ENCODE results near the gene KPNB1. TPM values are rescaled to one million over a fixed set of nuclear protein-coding genes. Genes with fewer than 3 reads are reported as not detected.

Gene KPNB1
- total RNA-seq, 1 donor from 2014 or later: 166 TPM

DNA sequence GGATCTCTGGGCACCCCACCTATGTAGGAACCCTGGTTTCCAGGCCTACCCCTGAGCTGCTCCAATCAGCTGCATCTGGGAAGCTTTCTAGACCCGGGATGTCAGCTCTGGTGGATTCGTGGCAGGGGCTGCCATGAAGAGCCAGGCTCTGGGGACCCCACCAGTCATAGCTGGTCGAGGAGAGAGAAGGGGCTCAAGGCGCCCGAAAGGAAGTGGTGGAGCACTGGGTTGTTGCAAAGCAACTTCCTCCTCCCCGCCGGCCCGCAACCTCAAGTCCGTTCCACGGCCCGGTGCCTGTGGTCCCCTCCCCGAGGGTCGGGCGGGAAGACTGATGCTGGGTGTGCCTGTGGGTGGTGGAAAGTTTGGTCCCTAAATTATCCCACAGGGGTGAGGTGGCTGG is 54.4 kb downstream of the KPNB1 start:
- DNase-seq (ENCODE audit: missing footprints) (peak; percentile 81), ATAC-seq (no peak)
- intact Hi-C loops (cut with DNase I): no loop called here

DNA sequence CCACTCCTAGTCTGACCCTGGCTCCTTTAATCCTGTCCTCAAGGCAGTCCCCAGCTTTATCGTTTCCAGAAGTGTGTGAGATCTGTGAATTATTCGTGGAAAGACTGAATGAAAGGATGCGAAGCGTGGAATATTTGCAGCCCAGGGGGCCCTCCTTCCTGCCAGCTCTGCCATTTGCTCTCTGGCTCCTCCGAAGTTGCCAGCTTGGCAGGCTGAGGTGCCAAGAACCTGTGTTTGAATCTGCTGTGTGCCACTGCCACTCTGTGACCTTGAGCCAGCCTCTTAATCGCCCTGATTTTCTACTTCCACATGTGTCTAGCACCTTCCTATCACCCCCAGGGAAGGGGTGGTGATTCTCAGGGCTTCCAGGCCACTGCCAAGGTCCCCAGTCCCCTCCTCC is 55.0 kb downstream of the KPNB1 start:
- ATAC-seq (no peak), DNase-seq (ENCODE audit: missing footprints) (no peak)
- intact Hi-C loops (cut with DNase I): no loop called here

DNA sequence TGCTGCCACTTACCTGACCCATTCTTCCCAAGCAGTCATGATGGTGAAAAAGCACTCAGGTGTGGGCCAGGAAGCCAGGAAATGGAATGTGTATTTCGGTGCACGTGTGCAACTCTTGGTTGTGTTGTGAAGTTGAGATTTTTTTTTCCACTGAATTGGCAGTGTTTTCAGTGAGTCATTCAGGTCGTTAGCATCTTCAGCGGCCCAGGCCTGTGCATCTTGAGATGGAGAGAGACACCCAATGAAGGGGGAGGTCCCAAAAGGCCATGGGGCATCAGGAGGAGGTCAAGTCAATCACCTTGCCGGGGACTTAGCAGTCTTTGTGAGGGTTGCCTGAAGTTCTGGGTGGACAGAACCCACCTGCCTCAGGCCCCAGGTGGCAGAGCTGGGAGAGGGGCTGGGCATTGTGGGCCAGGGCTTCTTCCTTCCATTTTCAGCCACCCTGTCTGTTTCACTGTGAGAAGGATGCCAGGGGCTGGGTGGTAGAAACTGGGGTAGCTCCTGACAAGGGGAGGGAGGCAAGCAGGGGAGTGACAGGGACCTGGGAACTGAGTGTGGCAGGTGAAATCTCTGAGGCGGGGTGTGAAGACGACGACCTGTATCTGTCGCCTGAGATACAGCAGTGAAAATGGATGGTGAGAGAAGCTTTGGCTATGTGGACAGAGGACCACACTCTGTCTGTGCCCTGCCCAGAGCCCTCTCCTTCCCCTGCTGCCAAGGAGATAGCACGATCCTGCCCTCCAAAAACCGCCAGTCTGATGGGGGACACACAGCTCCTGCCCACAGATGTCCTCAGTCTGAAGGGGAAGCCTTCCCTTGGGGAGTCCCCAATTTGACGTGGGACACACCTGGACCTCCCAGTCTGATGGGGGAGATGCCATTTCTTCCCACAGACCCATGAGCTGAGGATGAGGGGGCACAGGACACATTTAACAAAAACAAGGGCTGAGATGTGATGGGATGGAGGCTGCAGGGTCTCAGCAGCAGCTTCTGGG is 56.1 kb downstream of the KPNB1 start:
- no peak for ATAC-seq
- DNase-seq (ENCODE audit: missing footprints): peak; percentile 15
- intact Hi-C loops (cut with DNase I): no loop called here

DNA sequence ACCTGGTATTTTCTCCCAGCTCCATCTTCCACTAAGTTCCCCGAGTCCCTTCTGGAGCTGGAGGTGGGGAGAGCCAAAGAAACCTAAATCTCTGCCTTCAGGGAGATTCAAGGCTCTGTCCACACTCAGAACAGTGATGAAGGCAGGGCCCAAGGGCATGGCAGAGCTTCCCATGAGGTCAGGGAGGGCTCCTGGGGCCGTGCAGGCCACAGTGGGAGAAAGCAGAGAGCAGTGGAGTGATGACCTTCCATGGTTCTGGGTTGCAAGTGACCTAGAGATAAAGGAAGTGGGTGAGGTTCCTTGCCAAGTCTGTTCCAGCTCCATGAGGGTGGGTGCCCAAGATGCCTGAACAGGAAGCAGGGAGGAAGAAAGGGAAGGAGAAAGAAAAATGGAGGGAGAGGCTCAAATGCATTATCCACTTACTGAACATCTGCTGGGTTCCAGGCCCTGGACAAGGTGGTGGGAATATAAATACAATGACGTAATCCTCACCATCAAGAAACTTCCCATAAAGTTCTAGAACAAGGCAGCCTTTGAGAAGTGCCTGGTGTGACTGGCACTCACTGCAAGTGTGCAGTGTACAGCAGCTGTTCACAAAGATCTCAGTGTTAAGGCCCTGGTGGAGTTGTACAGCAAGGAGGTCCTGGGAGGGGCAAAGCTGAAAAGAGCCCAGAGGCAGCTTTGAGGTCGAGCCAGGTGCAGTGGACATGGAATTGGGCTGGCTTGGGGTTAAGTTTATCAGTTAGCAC is 57.5 kb downstream of the KPNB1 start:
- intact Hi-C loops (cut with DNase I): no loop called here
- ATAC-seq (no peak), DNase-seq (ENCODE audit: missing footprints) (peak; percentile 40)

DNA sequence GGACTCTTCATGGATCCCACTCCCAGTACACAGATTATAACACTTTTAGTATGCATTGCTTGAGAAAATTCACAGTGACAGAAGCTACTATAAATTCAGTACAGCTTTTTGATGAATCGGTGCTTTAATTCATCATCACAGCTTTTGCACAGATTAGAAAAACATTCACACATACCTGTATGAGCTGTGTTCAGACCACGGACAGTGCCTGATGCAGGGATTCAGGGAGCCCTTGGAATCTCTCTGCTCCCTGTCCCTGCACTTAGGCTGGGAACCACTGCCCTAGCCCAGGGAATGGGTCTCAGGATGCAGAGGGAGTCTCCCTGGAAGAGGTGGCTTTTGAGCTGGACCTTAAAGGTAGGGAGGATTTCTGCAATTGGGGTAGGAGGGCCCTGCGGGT is 58.2 kb downstream of the KPNB1 start:
- intact Hi-C loops (cut with DNase I): no loop called here
- ATAC-seq (no peak), DNase-seq (ENCODE audit: missing footprints) (no peak)

DNA sequence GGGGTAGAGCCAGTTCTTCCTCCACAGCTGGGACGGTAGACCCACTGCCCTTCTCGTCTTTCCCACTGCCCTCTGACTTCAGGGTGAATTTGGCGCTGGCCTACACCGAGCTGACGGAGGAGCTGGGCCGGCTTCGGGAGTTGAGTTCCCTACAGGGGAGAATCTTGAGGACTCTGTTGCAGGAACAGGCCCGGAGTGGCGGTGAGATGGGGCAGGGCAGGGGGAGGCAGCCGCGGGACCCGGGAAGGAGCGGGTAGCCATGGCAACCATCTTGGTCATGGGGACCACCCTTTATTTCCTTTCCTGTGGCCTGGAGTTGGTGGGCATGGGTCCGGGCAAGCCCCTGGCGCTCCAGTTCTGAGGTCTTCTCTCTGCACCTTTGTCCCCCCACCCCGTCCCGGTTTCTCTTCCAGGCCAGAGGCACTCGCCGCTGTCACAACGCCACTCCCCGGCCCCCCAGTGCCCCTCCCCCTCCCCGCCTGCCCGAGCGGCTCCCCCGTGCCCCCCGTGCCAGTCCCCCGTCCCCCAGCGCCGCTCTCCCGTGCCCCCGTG is 58.7 kb downstream of the KPNB1 start:
- ATAC-seq (no peak), DNase-seq (ENCODE audit: missing footprints) (peak; percentile 28)
- intact Hi-C loops (cut with DNase I): no loop called here

DNA sequence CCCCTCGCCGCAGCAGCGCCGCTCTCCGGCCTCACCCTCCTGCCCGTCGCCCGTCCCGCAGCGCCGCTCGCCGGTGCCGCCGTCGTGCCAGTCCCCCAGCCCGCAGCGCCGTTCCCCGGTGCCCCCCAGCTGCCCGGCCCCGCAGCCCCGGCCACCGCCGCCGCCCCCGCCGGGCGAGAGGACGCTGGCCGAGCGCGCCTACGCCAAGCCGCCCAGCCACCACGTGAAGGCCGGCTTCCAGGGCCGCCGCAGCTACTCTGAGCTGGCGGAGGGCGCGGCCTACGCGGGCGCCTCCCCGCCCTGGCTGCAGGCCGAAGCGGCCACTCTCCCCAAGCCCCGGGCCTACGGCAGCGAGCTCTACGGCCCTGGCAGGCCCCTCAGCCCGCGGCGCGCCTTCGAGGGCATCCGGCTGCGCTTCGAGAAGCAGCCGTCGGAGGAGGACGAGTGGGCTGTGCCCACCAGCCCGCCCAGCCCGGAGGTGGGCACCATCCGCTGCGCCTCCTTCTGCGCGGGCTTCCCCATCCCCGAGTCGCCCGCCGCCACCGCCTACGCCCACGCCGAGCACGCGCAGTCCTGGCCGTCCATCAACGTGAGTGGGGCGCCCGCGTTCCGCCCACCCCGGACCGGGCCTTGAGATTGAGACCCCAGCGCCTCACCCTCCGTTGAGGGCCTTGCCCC is 59.3 kb downstream of the KPNB1 start:
- intact Hi-C loops (cut with DNase I): no loop called here
- ATAC-seq (peak; percentile 78), DNase-seq (ENCODE audit: missing footprints) (peak; percentile 70)

DNA sequence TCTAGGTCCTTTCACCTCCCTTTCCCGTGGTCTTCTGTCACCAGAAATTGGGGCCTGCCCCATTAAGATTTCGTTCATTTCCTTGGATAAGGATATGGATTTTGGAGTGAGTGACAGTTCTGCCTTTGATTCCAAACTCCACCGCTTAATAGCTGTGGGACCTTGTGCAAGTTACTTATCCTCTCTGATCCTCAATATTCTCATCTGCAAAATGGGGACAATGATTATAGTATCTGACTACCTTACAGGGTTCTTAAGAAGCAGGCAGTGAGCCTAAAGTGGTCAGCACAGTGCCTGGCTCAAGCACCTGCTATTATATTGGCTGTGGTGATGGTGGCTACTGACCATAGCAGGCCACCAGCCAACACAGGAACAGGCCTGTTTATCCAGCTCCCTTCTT is 59.9 kb downstream of the KPNB1 start:
- DNase-seq (ENCODE audit: missing footprints) (no peak), ATAC-seq (no peak)
- intact Hi-C loops (cut with DNase I): no loop called here

DNA sequence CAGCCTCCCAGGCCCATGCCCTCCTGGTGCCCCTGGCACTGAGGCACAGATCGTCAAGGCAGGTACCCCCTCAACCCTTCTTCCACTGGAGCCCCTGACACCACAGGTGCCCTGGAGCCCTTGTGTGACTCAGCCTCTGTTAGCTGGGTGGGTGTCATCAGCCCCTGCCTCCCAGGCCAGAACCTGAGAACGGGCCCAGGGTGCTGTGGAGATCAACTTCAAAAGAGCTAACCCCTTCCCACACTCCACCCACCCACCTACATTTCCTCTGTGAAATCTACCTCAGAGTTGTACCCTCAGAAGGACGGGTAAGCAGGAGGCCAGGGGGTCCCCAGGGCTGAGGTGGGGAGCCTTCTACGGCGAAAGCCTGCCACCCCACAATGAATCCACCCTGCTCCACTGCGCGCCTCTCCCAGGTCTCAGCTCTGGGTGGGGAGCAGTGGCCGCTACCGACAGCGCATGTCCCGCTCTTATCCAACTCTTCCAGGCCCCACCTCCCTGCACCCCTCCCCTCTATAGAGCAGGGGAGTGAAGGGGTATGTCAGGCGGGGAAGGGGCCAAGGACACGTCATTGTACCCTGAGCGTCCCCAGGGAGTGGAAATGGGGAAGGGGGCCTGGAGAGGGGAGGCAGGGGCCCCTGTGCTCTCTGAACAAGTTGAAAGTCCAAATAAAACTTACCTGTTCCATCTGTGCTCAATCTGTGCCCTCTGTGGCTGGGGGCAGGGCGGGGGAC is 61.8 kb downstream of the KPNB1 start:
- ATAC-seq: no peak
- intact Hi-C loops (cut with DNase I): no loop called here
- no peak for DNase-seq (ENCODE audit: missing footprints)

DNA sequence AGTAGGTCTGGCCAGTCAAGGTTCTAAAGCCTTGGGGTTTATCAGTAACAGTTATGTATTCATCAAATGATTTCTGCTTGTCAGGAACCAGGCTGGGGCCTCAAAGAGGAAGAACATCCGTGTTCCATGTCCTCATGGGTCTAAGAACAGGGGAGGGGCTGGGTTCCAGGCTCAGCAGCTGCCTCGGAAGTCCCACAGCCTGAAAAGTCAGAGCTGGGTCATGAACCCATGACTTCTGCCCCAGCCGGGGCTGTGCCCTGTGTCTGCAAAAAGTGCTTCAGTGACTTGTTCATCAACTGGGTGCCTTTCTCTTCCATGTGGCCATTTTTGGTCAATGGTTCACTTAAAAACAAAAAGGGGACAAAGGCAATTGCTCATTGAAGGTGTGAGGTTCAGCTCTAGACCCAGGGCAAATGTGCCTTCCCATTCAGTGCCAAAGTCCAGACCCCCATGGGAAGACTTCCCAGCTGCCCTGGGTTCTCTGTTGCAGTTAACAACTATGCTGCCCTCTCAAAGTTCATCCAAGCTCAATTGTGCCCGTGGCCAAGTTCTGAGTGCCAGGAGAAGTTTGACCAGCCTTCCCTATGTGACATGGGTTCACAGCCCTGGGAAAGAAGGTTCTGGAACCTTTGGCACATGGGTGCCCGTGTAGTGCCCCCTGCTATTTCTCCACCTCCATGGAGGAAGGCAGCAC is 62.8 kb downstream of the KPNB1 start:
- intact Hi-C loops (cut with DNase I): no loop called here
- ATAC-seq: no peak
- DNase-seq (ENCODE audit: missing footprints): no peak

DNA sequence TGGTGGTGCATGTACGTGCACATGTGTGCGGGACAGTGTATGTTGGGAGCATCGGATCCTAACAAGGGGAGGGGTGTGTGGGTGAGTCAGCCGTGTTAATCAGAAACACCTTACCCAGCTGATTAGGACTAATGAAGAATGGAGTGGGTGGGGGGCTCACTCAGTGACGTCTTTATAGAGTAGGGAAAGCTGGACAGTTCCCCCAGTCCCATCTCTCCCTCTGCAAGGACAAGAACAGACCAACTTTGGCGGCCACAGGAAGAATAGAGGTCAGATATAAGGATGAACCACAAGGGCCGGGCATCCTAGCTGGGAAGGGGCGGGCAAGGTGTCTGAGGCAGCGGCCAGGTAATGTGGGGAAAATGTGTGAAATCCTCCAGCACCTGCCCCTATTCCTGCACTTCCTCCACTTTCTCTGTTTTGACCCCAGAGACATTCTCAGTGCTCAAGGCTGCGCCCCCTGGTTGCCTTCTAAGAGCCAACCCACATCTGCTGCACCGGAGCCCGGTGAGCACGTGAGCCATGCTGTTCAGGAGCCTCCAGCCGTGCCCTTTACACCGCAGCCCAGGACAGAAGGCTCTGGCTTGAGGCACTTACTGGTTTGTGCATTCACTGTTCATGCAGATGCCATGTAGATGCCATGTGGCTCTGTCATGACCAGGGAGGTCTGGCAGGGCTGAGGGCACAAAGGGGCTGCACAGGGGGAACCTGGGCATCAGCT is 64.4 kb downstream of the KPNB1 start:
- ATAC-seq (no peak), DNase-seq (ENCODE audit: missing footprints) (no peak)
- intact Hi-C loops (cut with DNase I): no loop called here

DNA sequence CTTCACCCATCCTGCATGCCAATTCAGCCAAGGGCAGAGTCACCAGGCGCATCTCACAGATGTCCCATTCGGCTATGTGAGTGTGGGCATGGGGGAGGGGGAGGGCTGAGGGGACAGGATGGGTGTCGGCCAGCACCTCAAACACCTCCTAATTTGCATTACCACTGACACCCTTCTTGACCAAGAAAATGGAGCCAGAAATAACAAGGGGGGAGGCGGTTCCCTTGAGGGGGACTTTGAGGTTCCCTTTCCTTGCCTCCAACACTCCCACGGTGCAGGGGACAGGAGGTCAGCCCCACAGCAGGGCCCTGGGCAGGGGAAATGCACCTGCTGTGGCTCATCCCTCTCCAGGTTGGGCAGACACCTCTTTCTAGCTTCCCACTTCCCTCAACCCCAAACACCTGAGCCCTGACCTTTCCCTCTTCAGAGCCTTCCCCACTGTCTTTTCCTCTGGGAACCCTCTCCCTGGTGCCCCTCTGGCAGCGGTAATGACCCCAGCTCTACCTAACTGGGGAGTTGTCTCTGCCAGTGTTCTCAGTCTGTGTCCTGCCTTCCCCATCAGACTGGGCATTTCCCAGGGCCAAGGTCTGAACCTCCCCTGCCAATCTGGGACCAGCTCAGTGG is 65.2 kb downstream of the KPNB1 start:
- intact Hi-C loops (cut with DNase I): no loop called here

DNA sequence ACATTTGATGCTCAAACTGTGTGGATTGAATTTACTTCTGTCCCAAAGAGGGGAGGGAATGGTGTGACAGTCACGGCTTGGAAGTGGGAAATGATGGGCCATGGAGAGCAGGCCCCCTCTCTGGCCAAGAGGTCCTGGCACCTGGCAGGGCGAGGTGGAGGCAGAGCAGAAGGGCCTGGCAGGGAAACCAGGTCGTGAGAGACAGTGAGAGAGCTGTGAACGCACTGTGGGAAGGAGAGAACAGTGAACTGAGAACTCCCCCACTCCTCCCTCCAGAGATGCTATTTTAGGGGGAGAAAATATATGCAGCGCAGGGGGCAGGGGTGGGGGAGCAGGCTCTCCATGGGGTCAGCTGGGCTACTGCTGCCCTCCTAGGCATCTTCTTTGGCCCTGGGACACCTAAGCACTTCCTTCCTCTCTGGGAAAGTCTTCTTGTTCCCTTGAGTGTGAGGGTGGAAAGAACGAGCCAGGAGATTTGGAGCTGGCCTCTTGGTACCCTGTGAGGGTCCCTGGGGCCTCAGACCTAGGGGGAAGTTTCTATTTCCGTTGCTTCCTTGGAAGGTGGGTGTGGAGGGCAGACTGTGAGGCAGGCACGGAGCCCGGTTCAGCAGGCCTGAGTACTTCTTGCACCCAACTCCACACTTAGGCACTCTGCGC is 66.1 kb downstream of the KPNB1 start:
- DNase-seq (ENCODE audit: missing footprints): no peak
- intact Hi-C loops (cut with DNase I): no loop called here
- no peak for ATAC-seq

More for the DNA sequence above, 65.2 kb downstream of the KPNB1 start:
- DNase-seq (ENCODE audit: missing footprints) (no peak), ATAC-seq (no peak)

DNA sequence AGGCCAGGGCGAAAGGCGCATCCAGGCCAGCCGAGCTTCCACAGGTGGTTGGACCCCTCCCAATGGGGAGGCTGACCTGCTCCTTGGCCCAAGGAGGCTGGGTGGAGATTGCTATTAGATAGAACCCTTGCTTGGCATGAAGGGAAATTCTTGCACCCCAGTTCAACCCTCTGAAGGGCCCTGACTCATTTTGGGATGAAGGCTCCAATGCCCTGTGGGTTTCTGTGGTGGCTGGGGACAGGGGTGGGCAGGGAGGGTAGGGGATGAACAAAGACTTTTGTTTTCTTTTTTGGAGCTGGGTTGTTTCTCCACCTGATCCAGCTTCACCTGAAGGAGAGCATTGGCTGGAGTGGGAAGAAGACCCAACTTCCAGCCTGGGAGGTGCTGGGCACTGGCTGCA is 66.7 kb downstream of the KPNB1 start:
- no peak for DNase-seq (ENCODE audit: missing footprints)
- ATAC-seq: no peak
- intact Hi-C loops (cut with DNase I): no loop called here

DNA sequence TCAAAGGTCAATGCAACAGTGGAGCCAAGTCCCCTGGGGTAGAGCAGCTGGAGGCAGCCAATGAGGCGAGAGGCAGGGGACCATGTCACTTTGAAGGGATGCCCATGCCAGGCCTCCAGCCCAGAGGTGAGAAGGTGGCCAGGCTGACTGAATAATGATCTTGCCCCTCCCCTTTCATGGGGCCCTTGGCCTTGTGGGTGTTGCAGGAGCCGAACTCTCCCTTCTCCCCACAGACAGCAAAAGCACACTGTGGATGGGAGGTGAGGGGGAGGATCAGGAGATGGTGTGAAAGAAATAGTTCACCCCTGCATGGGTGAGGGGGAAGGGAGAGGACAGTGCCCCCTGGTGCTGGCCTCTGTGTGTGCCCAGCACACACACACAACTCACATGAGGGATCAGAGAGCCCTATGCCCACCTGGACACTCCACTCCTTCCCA is 67.6 kb downstream of the KPNB1 start:
- ATAC-seq (no peak), DNase-seq (ENCODE audit: missing footprints) (no peak)
- intact Hi-C loops (cut with DNase I): no loop called here

DNA sequence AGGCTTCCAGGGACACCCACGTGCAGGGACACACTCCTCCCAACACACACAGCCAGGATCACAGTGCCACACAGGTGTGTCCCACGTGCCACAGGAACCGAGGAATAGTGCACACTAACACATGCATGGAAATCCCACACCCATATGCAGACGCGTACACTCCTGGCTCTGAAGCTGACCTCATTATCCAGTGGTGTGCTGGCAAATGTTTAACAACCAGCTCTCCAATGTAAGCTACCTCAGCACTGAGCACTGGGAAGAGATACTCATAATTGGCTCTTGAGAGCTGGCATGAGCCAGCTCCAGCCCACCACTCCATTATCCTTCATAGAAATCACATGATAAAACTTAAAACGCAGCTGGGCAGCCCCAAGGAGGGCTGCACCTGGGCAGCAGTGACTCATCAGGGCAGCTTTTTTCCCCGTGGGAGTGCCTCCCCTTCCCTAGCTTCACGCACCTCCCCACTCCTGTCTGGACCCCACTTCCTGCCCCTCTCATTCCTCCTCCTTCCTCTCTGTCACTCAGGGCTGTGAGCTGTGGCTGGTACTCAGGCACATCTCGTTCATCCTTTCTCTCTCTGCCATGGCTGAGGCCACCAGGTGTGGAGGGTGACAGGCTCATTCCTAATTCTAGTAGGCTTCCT is 68.4 kb downstream of the KPNB1 start:
- no peak for ATAC-seq
- intact Hi-C loops (cut with DNase I): no loop called here
- no peak for DNase-seq (ENCODE audit: missing footprints)
